ENCODE data around the gene OPCML.

The OPCML gene

DNA sequence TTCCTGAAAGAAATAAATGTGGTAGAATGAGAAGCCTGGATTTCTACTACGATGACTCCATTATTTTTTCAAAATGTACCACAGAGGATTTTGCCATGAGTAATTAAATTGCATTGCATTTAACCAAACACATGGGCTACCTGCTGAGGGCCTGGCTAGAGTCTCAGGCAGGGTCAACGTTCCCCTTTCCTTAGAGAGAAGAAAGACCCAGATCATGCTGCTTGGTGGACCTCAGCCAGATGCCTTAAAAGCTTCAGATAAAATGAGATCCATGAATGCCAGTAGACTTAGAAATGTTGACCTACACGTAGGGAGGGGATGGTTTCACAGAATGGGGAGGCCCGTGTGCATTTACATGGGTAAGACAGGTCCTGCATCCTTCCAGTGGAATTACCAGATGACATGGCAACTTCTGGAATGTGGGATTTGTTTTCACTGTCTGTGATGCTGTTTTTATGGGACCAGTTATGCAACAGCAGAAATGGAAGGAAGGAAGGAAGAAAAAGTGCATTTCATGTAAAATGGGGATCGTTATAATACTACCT, 1092.5 kb downstream of the OPCML start:
- Histone ChIP-seq H3K79me2 (ENCODE audit: control insufficient read depth, insufficient read depth, low read length, unreplicated experiment) (no peaks in the 10 kb centered on the region), H3K36me3 (ENCODE audit: insufficient read depth, low read length) (no peaks in the 10 kb centered on the region), H2AFZ (ENCODE audit: low read length, unreplicated experiment) (no peak overlapping the region), H3K27ac (ENCODE audit: low read depth, low read length) (no peak overlapping the region), H3K4me1 (ENCODE audit: control insufficient read depth, insufficient read depth, low read length, unreplicated experiment) (no peaks in the 10 kb centered on the region), H3K4me3 (ENCODE audit: low read depth, low read length) (no peak overlapping the region), H3K27me3 (ENCODE audit: insufficient read depth, low read length) (no peaks in the 10 kb centered on the region)

DNA sequence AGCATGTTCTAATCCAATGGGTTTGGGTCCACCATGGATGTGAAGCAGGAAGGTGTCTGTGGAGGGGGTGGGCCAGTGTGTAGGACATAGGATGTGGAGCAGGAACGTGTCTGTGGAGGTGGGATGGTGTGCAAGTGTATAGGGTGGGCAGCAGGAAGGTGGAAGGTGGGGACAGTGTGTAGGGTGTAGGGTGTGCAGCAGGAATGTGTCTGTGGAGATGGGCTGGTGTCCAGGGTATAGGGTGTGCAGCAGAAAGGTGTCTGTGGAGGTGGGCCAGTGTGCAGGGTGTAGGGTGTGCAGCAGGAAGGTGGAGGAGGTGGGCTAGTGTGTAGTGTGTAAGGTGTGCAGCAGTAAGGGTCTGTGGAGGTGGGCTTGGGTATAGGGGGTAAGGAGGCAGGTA, 1093.9 kb downstream of the OPCML start:
- Histone ChIP-seq H3K36me3 (ENCODE audit: insufficient read depth, low read length) (no peaks in the 10 kb centered on the region), H2AFZ (ENCODE audit: low read length, unreplicated experiment) (no peak overlapping the region), H3K79me2 (ENCODE audit: control insufficient read depth, insufficient read depth, low read length, unreplicated experiment) (no peaks in the 10 kb centered on the region), H3K4me1 (ENCODE audit: control insufficient read depth, insufficient read depth, low read length, unreplicated experiment) (no peaks in the 10 kb centered on the region), H3K27ac (ENCODE audit: low read depth, low read length) (no peak overlapping the region), H3K4me3 (ENCODE audit: low read depth, low read length) (no peak overlapping the region), H3K27me3 (ENCODE audit: insufficient read depth, low read length) (no peaks in the 10 kb centered on the region)

DNA sequence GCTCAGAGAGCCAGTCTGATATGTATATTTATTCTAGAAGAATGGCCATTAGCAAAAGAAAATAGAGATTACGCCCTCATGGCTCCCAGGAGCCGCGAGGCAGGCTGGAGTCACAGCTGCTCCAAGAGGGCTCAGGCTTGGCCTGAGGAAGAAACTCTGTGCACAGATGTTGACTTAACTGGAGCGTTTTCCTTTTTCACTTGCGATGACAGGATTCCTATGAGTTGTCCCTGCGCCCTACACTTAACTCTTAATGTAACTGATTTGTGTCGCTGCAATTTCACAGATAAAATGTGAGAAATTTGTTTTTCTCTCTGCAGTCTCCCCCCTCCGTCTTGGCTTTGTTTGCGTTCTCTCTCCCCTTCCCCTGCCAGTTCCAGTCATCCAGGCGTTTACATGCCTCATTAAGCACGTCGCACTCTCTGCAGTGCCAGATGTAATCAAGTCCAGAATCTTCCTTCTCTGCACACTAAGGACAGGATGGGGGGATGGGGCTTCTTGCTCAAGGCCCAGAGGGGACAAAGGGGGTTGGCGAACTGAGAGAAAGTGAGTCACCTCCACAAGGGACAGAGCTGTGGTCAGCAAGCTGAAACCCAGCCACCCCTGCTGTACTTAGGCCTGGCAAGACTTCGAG, 1101.8 kb downstream of the OPCML start:
- Histone ChIP-seq H3K79me2 (ENCODE audit: control insufficient read depth, insufficient read depth, low read length, unreplicated experiment) (no peaks in the 10 kb centered on the region), H3K36me3 (ENCODE audit: insufficient read depth, low read length) (no peaks in the 10 kb centered on the region), H3K4me1 (ENCODE audit: control insufficient read depth, insufficient read depth, low read length, unreplicated experiment) (no peaks in the 10 kb centered on the region), H3K27me3 (ENCODE audit: insufficient read depth, low read length) (no peaks in the 10 kb centered on the region), H2AFZ (ENCODE audit: low read length, unreplicated experiment) (no peak overlapping the region), H3K27ac (ENCODE audit: low read depth, low read length) (no peak overlapping the region), H3K4me3 (ENCODE audit: low read depth, low read length) (no peak overlapping the region)

DNA sequence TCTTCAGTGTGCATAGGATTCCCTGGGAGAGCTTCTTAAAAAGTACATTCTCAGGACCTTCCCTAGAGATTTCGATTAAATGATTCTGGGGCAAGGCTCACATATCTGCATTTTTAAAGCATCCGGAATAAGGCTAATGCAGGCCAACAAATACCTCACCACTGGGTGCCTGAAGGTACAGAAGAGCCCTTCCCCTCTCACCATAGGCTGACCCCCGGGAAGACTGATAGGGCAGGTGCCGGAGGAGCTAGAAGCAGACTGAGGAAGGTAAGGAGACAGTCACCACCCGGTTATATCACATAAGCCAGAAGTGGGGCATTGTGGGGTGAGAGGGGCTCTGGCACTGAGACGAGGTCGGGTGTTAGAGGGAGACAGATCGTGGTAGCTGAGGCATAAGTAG, 1102.6 kb downstream of the OPCML start:
- no peaks in the 10 kb centered on the region for H3K4me1 ChIP-seq (ENCODE audit: control insufficient read depth, insufficient read depth, low read length, unreplicated experiment)
- H3K27ac ChIP-seq (ENCODE audit: low read depth, low read length) = no peak overlapping the region
- H2AFZ ChIP-seq (ENCODE audit: low read length, unreplicated experiment) = no peak overlapping the region
- no peaks in the 10 kb centered on the region for H3K36me3 ChIP-seq (ENCODE audit: insufficient read depth, low read length)
- H3K27me3 ChIP-seq (ENCODE audit: insufficient read depth, low read length) = no peaks in the 10 kb centered on the region
- no peak overlapping the region for H3K4me3 ChIP-seq (ENCODE audit: low read depth, low read length)
- H3K79me2 ChIP-seq (ENCODE audit: control insufficient read depth, insufficient read depth, low read length, unreplicated experiment) = no peaks in the 10 kb centered on the region

DNA sequence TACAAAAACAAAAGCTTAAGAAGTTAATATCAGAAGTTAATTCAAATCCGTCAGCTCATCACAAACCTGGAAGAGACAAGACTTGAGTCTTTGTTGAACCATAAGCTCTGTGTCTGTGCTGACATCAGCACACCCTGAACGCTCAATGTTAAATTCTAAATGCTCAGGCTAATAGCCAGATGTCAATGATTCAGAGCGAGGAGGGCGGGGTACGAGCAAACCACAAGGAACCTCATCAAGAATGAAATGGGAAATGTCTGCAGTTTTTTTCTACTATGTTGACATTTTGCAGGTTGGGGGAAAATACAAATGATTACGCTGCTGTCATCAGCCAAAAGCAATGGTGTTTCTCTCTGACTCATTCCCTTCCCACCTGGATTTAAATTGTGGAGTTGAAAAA, 1104.7 kb downstream of the OPCML start:
- Histone ChIP-seq H3K4me1 (ENCODE audit: control insufficient read depth, insufficient read depth, low read length, unreplicated experiment) (no peaks in the 10 kb centered on the region), H3K27ac (ENCODE audit: low read depth, low read length) (no peak overlapping the region), H3K27me3 (ENCODE audit: insufficient read depth, low read length) (no peaks in the 10 kb centered on the region), H2AFZ (ENCODE audit: low read length, unreplicated experiment) (no peak overlapping the region), H3K79me2 (ENCODE audit: control insufficient read depth, insufficient read depth, low read length, unreplicated experiment) (no peaks in the 10 kb centered on the region), H3K36me3 (ENCODE audit: insufficient read depth, low read length) (no peaks in the 10 kb centered on the region), H3K4me3 (ENCODE audit: low read depth, low read length) (no peak overlapping the region)

DNA sequence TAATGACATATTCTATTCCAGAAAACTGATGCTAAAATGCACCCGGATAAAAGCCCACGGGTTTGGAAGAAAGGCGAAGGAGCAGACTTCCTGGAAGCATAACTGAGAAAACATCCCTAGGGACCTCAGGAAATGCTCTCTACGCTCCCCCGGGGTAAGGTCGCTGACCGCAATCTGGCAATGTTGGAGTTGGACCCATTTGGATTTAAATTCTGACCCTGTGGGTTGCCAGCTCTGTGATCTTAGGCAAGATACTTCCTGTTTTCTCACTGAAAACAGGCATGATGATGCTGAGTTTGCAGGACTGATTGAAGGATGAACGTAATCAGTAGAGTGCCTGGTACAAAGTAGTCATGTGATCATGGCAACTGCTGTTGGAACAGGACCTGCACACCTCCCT, 1107.9 kb downstream of the OPCML start:
- Histone ChIP-seq H3K4me1 (ENCODE audit: control insufficient read depth, insufficient read depth, low read length, unreplicated experiment) (no peaks in the 10 kb centered on the region), H2AFZ (ENCODE audit: low read length, unreplicated experiment) (no peak overlapping the region), H3K27ac (ENCODE audit: low read depth, low read length) (no peak overlapping the region), H3K27me3 (ENCODE audit: insufficient read depth, low read length) (no peaks in the 10 kb centered on the region), H3K79me2 (ENCODE audit: control insufficient read depth, insufficient read depth, low read length, unreplicated experiment) (no peaks in the 10 kb centered on the region), H3K4me3 (ENCODE audit: low read depth, low read length) (no peak overlapping the region), H3K36me3 (ENCODE audit: insufficient read depth, low read length) (no peaks in the 10 kb centered on the region)

DNA sequence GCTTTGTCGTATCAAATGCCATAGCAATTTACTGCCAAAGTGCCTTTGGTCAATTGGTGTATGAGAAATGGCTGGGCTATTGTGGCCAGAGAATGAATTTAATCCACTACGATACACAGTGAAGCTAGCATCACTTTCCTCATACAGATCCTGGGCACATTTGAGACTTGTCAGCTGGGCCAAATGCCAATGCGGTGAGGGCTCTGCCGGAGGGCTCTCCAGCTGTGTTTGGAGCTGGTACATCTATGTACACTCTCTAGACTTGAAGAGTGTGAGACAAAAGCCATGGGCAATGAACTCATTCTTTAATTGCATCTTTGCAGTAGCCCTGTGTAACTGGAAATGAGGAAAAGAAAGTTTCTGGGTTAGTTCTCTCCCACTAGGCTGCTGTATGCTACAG, 1109.0 kb downstream of the OPCML start:
- H3K79me2 ChIP-seq (ENCODE audit: control insufficient read depth, insufficient read depth, low read length, unreplicated experiment) = no peaks in the 10 kb centered on the region
- no peak overlapping the region for H3K4me3 ChIP-seq (ENCODE audit: low read depth, low read length)
- H3K27ac ChIP-seq (ENCODE audit: low read depth, low read length) = no peak overlapping the region
- H2AFZ ChIP-seq (ENCODE audit: low read length, unreplicated experiment) = no peak overlapping the region
- H3K27me3 ChIP-seq (ENCODE audit: insufficient read depth, low read length) = no peaks in the 10 kb centered on the region
- H3K36me3 ChIP-seq (ENCODE audit: insufficient read depth, low read length) = no peaks in the 10 kb centered on the region
- no peaks in the 10 kb centered on the region for H3K4me1 ChIP-seq (ENCODE audit: control insufficient read depth, insufficient read depth, low read length, unreplicated experiment)

DNA sequence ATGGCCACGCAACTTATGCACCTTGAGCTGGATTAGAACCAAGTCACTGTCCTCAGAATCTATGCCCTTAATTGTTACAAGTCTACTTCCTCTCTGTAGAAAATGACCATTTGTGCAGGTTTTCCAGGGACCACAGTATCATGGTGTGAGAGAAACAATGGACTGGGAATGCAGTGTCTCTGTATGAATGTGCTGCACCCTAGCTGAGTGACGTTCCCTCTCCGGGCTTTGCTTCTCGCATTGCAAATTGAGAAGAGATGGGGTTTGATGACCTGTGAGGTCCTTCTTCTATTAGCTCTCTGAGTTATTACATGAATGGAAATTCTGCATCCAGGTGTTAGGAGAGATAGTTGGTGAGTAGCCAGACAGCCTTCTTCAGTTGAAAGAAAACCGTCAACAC, 1109.6 kb downstream of the OPCML start:
- no peak overlapping the region for H2AFZ ChIP-seq (ENCODE audit: low read length, unreplicated experiment)
- H3K27ac ChIP-seq (ENCODE audit: low read depth, low read length) = no peak overlapping the region
- no peaks in the 10 kb centered on the region for H3K27me3 ChIP-seq (ENCODE audit: insufficient read depth, low read length)
- no peaks in the 10 kb centered on the region for H3K79me2 ChIP-seq (ENCODE audit: control insufficient read depth, insufficient read depth, low read length, unreplicated experiment)
- H3K4me3 ChIP-seq (ENCODE audit: low read depth, low read length) = no peak overlapping the region
- no peaks in the 10 kb centered on the region for H3K36me3 ChIP-seq (ENCODE audit: insufficient read depth, low read length)
- no peaks in the 10 kb centered on the region for H3K4me1 ChIP-seq (ENCODE audit: control insufficient read depth, insufficient read depth, low read length, unreplicated experiment)

DNA sequence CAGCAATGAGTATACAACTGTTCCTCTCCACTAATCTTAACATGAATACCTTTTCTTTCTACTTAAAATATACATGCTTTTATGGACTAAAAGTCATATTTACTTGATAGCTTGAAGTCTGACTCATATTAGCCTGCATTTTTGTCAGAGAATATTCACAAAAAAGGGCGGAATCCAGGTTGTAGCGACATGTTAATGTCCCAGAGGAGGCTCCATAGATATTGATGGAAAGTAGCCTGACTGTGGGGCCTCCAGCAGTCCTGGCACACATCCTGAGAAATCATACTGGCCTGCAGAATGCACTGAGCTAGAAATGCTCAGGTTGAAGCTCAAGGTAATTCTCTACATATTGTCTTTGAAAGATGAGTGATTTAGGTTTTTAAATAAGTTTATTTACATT, 1110.7 kb downstream of the OPCML start:
- H3K27me3 ChIP-seq (ENCODE audit: insufficient read depth, low read length) = no peaks in the 10 kb centered on the region
- no peaks in the 10 kb centered on the region for H3K36me3 ChIP-seq (ENCODE audit: insufficient read depth, low read length)
- H3K79me2 ChIP-seq (ENCODE audit: control insufficient read depth, insufficient read depth, low read length, unreplicated experiment) = no peaks in the 10 kb centered on the region
- H2AFZ ChIP-seq (ENCODE audit: low read length, unreplicated experiment) = no peak overlapping the region
- H3K4me1 ChIP-seq (ENCODE audit: control insufficient read depth, insufficient read depth, low read length, unreplicated experiment) = no peaks in the 10 kb centered on the region
- H3K27ac ChIP-seq (ENCODE audit: low read depth, low read length) = no peak overlapping the region
- no peak overlapping the region for H3K4me3 ChIP-seq (ENCODE audit: low read depth, low read length)

DNA sequence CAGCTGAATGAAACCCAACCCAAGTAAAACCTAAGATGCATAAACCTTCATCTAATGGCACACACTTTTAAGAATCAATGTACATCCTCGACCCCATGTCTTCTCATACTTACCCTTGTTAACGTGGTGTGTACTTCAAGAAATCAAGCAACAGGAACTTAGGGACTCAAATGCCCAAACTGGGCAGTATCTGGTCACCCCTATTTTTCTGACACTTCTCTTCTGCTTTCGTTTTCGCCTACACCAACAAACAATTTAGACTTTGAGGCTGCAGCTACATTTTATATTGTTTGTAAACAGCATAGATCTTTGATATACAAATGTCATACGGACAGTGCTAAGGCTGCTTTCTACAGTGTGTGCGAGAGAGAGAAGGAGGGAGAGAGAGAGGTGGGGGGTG, 1117.8 kb downstream of the OPCML start:
- no peak overlapping the region for H2AFZ ChIP-seq (ENCODE audit: low read length, unreplicated experiment)
- no peak overlapping the region for H3K27ac ChIP-seq (ENCODE audit: low read depth, low read length)
- no peaks in the 10 kb centered on the region for H3K4me1 ChIP-seq (ENCODE audit: control insufficient read depth, insufficient read depth, low read length, unreplicated experiment)
- no peaks in the 10 kb centered on the region for H3K79me2 ChIP-seq (ENCODE audit: control insufficient read depth, insufficient read depth, low read length, unreplicated experiment)
- no peaks in the 10 kb centered on the region for H3K36me3 ChIP-seq (ENCODE audit: insufficient read depth, low read length)
- no peak overlapping the region for H3K4me3 ChIP-seq (ENCODE audit: low read depth, low read length)
- H3K27me3 ChIP-seq (ENCODE audit: insufficient read depth, low read length) = no peaks in the 10 kb centered on the region

DNA sequence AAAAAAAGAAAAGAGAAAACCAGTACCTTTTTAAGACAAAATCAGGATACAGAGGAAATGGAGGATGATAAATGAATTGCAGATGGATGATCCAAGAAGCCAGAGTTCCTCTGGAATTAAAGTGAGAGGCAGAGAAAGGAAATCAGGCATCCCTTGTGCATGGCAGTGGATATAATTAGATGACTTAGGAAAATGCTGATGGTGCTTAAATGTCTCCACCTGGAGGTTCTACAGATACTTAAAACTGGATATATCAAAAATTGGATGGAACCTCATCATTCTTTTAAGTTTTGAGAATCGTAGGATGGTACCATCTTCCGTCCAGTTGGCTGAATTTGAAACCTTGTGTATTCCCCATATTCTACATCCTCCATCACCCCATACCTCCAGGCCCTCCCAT, 1121.9 kb downstream of the OPCML start:
- no peak overlapping the region for H3K4me3 ChIP-seq (ENCODE audit: low read depth, low read length)
- no peaks in the 10 kb centered on the region for H3K36me3 ChIP-seq (ENCODE audit: insufficient read depth, low read length)
- H3K27me3 ChIP-seq (ENCODE audit: insufficient read depth, low read length) = no peaks in the 10 kb centered on the region
- H3K4me1 ChIP-seq (ENCODE audit: control insufficient read depth, insufficient read depth, low read length, unreplicated experiment) = no peaks in the 10 kb centered on the region
- H2AFZ ChIP-seq (ENCODE audit: low read length, unreplicated experiment) = no peak overlapping the region
- H3K27ac ChIP-seq (ENCODE audit: low read depth, low read length) = no peak overlapping the region
- H3K79me2 ChIP-seq (ENCODE audit: control insufficient read depth, insufficient read depth, low read length, unreplicated experiment) = no peaks in the 10 kb centered on the region
